Liver (tissue), 9 donors: ENCODE measurements around the gene LRP10. TPM values are rescaled to one million over a fixed set of nuclear protein-coding genes. Genes with fewer than 3 reads are reported as not detected.
A peak's percentile ranks its signal among the peaks of the same experiment; 100 is the strongest.

Experiments used
- DNase-seq: peaks from one replicate; pipeline ENCODE4 v3.0.0-alpha.2; 2017; ENCODE audit warnings: low spot score
- H3K27ac ChIP-seq, 2 donors: one replicate each; pipeline ENCODE4 v1.7.0; 2013; ENCODE audit warnings: inconsistent platforms in 2 of 2, low read length in 2 of 2, control low read depth in 1 of 2, low read depth in 1 of 2, mild to moderate bottlenecking in 1 of 2
- H3K27me3 ChIP-seq, 4 donors: one replicate each; pipeline versions ENCODE4 v1.6.1 to v1.7.0; 2013; ENCODE audit warnings: low read length in 3 of 4, inconsistent platforms in 1 of 4, mild to moderate bottlenecking in 1 of 4, moderate library complexity in 1 of 4; ENCODE audit not compliant: control insufficient read depth in 4 of 4, insufficient read depth in 4 of 4
- H3K36me3 ChIP-seq, 4 donors: one replicate each; pipeline versions ENCODE4 v1.6.1 to v1.7.0; 2013; ENCODE audit warnings: low read length in 3 of 4, mild to moderate bottlenecking in 3 of 4, low read depth in 1 of 4, moderate library complexity in 1 of 4; ENCODE audit not compliant: control insufficient read depth in 4 of 4, insufficient read depth in 3 of 4
- H3K4me1 ChIP-seq, 4 donors: one replicate each; pipeline versions ENCODE4 v1.6.1 to v1.7.0; 2013; ENCODE audit warnings: low read length in 3 of 4, mild to moderate bottlenecking in 3 of 4, moderate library complexity in 1 of 4; ENCODE audit not compliant: control insufficient read depth in 4 of 4, insufficient read depth in 4 of 4
- H3K4me3 ChIP-seq, 3 donors: one replicate each; pipeline versions ENCODE4 v1.6.1 to v1.7.0; 2013; ENCODE audit warnings: low read length in 3 of 3, control low read depth in 1 of 3, low read depth in 1 of 3, mild to moderate bottlenecking in 1 of 3
- H3K9ac ChIP-seq, 2 donors: one replicate each; pipeline ENCODE4 v1.7.0; 2013; ENCODE audit warnings: low read length in 2 of 2, mild to moderate bottlenecking in 2 of 2, moderate library complexity in 2 of 2, control low read depth in 1 of 2, low read depth in 1 of 2
- H3K9me3 ChIP-seq, 4 donors: one replicate each; pipeline versions ENCODE4 v1.6.1 to v1.7.0; 2013; ENCODE audit warnings: low read length in 3 of 4; ENCODE audit not compliant: control insufficient read depth in 4 of 4
- EGR1 ChIP-seq, 2 donors: IDR thresholded peaks; 2 replicates each; pipeline ENCODE4 v1.6.1; 2016 to 2018; ENCODE audit warnings: antibody characterized with exemption in 2 of 2, low read depth in 2 of 2
- FOXA1 ChIP-seq: IDR thresholded peaks from 2 replicates; pipeline ENCODE4 v1.6.1; 2016; ENCODE audit warnings: antibody characterized with exemption
- FOXA2 ChIP-seq: IDR thresholded peaks from 2 replicates; pipeline ENCODE4 v1.6.1; 2016; ENCODE audit warnings: antibody characterized with exemption
- GABPA ChIP-seq, 2 donors: IDR thresholded peaks in 1 of 2; conservative IDR thresholded peaks in 1 of 2; 2 replicates each; pipeline ENCODE4 v1.6.1; 2016; ENCODE audit warnings: antibody characterized with exemption in 2 of 2, mild to moderate bottlenecking in 1 of 2, moderate library complexity in 1 of 2
- HNF4A ChIP-seq, 2 donors: conservative IDR thresholded peaks; 2 replicates each; pipeline ENCODE4 v1.6.1; 2016; ENCODE audit warnings: antibody characterized with exemption in 2 of 2, mild to moderate bottlenecking in 2 of 2
- HNF4G ChIP-seq: IDR thresholded peaks from 2 replicates; pipeline ENCODE4 v1.6.1; 2016; ENCODE audit warnings: antibody characterized with exemption
- JUND ChIP-seq, 2 donors: IDR thresholded peaks; 2 replicates each; pipeline ENCODE4 v1.6.1; 2016; ENCODE audit warnings: antibody characterized with exemption in 2 of 2
- NR2F2 ChIP-seq: IDR thresholded peaks from 2 replicates; pipeline ENCODE4 v1.6.1; 2016; ENCODE audit warnings: antibody characterized with exemption
- RAD21 ChIP-seq, 2 donors: IDR thresholded peaks; 2 replicates each; pipeline ENCODE4 v1.6.1; 2016; ENCODE audit warnings: antibody characterized with exemption in 2 of 2, mild to moderate bottlenecking in 2 of 2
- RXRA ChIP-seq, 2 donors: IDR thresholded peaks; 2 replicates each; pipeline ENCODE4 v1.6.1; 2017 to 2018; ENCODE audit warnings: antibody characterized with exemption in 2 of 2, mild to moderate bottlenecking in 1 of 2
- SP1 ChIP-seq: IDR thresholded peaks from 2 replicates; pipeline ENCODE4 v1.6.1; 2018; ENCODE audit warnings: antibody characterized with exemption, mild to moderate bottlenecking
- TAF1 ChIP-seq: conservative IDR thresholded peaks from 2 replicates; pipeline ENCODE4 v1.6.1; 2016; ENCODE audit warnings: antibody characterized with exemption, mild to moderate bottlenecking
- YY1 ChIP-seq: IDR thresholded peaks from 2 replicates; pipeline ENCODE4 v1.6.1; 2016; ENCODE audit warnings: antibody characterized with exemption, mild to moderate bottlenecking
- WGBS: extraction: QIAGEN DNeasy Blood & Tissue Kit; methylation state at CpG from one replicate; pipeline ENCODE4 v1.1.7; 2013; 5-methylcytosine and 5-hydroxymethylcytosine counted together
- polyA plus RNA-seq, 2 donors: library from polyadenylated mRNA; stranded (reverse) in 1 of 2; unstranded in 1 of 2; fragments of 200-250 nt in 1 of 2; fragments of >200 nt in 1 of 2; fragmentation: Nextera tagmentation in 1 of 2; extraction: Ambion mirVana in 1 of 2; gene quantifications; one replicate each; pipeline versions ENCODE4 v1.2.1 to v1.2.3, GENCODE V29; 2013 to 2015
- total RNA-seq, 2 donors: library from RNA; depleted of rRNA; stranded (reverse); fragments of >200 nt; gene quantifications; one replicate each; pipeline ENCODE4 v1.2.3, GENCODE V29; 2014
- TF ChIP-seq, protein P1 (sequence below): IDR thresholded peaks from 2 replicates; pipeline ENCODE4 v1.6.1; 2016; ENCODE audit warnings: antibody characterized with exemption
- TF ChIP-seq, protein P2 (sequence below): IDR thresholded peaks from 2 replicates; pipeline ENCODE4 v1.6.1; 2016; ENCODE audit warnings: antibody characterized with exemption
- TF ChIP-seq, protein P3 (sequence below): IDR thresholded peaks from 2 replicates; pipeline ENCODE4 v1.6.1; 2016; ENCODE audit warnings: antibody characterized with exemption
- TF ChIP-seq, protein P4 (sequence below): IDR thresholded peaks from 2 replicates; pipeline ENCODE4 v1.6.1; 2016; ENCODE audit warnings: antibody characterized with exemption, mild to moderate bottlenecking
- TF ChIP-seq, protein P5 (sequence below): fragments of 150-350 bp; IDR thresholded peaks from 2 replicates; pipeline ENCODE4 v1.5.1; 2017; ENCODE audit warnings: improper control_type of control experiment, low read depth, low read length; ENCODE audit not compliant: missing input control
- donor health status: healthy.
- donor health status: healthy.
- donor health status: healthy.
- donor health status: healthy.
- donor health status: healthy.

Gene LRP10
- total and polyA plus RNA-seq, 4 donors, result 19.5 to 61.7 (median 31.3) TPM

DNA sequence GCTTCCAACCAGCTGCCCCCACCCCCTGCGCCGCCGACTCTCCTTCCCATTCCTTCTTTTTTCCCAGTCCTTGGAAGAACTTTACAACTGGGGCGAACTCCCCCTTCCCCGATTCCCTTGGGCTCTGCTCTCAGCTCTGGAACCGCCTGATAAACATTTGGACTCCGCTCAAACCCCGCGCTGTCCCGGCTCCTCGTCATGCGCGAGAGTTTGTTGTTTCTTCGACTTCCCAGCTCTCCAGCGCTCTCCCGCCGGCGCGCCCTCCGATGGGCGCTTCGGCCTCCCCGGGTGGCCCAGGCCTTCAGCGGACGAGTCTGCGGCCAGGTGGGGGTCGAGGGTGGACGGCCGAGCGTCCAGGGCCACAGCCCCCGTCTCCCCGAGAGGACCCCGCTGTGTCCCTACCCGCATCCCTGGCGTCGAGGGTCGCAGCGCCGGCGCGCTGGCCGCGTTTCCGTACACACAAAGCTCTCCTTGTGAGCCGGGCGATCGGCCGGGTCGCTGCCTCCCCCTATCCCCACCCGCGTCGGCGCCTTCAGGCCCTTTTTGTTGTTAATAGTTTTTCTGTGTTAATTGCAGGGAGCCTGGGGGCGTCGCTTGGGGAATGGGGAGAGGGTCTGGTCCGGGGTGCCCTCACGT lies 34.3 kb upstream of the LRP10 start:
- Histone ChIP-seq H3K4me1 (peaks cover 0 to 18% (median 3%) of the 10 kb centered on the region in 4 donors), H3K9ac (peak overlapping the region; percentile 81 to 90), H3K36me3 (peaks cover 3 to 11% (median 5%) of the 10 kb centered on the region in 4 donors), H3K27ac (peak overlapping the region; percentile 72 to 73), H3K4me3 (peak overlapping the region; percentile 52 to 73 (median 68)), H3K27me3 (no peaks in the 10 kb centered on the region), H3K9me3 (no peaks in the 10 kb centered on the region)
- peak; percentile 61 for DNase-seq
- no peak for TF ChIP-seq EGR1 (IDR thresholded peaks at IDR 0.05; ENCODE audit: low read depth in 2 of 2)
- TF ChIP-seq, protein P1, sequence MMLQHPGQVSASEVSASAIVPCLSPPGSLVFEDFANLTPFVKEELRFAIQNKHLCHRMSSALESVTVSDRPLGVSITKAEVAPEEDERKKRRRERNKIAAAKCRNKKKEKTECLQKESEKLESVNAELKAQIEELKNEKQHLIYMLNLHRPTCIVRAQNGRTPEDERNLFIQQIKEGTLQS, result no peak
- TF ChIP-seq, protein P2, sequence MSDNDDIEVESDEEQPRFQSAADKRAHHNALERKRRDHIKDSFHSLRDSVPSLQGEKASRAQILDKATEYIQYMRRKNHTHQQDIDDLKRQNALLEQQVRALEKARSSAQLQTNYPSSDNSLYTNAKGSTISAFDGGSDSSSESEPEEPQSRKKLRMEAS, result no peak
- TF ChIP-seq HNF4G, result no peak
- TF ChIP-seq, protein P3, sequence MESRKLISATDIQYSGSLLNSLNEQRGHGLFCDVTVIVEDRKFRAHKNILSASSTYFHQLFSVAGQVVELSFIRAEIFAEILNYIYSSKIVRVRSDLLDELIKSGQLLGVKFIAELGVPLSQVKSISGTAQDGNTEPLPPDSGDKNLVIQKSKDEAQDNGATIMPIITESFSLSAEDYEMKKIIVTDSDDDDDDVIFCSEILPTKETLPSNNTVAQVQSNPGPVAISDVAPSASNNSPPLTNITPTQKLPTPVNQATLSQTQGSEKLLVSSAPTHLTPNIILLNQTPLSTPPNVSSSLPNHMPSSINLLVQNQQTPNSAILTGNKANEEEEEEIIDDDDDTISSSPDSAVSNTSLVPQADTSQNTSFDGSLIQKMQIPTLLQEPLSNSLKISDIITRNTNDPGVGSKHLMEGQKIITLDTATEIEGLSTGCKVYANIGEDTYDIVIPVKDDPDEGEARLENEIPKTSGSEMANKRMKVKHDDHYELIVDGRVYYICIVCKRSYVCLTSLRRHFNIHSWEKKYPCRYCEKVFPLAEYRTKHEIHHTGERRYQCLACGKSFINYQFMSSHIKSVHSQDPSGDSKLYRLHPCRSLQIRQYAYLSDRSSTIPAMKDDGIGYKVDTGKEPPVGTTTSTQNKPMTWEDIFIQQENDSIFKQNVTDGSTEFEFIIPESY, result no peak
- no peak for TF ChIP-seq SP1
- 5% methylated on average over 57 of the region's 57 CpGs for WGBS

DNA sequence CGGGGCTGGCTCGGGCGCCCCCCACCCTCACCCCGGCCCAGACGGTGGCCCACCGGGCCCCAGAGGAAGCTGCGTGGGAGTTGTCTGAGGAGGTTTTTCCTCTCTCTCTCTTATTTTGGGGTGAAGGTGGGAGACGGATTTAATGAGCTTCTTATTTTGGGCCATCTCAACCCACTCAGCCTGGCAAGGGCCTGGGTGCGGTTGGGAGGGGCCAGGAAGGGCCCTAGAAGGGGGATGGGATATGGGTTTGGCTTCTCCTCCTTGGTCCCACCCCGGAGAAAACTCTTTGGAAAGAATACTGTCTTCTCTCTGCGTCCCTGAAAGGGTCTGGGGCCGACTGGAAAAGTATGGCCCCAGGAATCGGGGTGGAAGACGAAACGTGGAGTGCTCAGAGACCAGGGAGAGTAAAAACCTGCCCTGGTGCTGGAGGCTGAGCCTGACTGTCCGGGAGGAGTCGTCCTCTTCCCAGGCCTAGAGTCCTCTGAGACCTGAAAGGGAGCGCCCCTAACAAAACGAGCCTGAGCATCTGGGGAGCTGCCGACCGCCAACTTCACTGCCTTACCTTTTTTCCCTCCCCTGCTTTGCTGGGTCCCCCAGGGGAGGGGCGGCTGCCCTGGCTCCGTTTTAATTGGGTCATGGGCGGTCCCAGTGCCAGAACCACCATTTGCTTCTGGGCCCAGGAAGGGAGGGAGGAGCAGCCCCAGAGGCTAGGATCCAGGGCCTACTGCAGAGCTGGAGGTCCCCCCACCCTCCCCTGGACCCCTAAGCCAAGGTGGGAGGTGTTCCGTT lies 33.6 kb upstream of the LRP10 start:
- Histone ChIP-seq H3K9ac (peak overlapping the region; percentile 0 to 21), H3K9me3 (no peaks in the 10 kb centered on the region), H3K4me1 (peaks cover 0 to 18% (median 3%) of the 10 kb centered on the region in 4 donors), H3K27ac (peak overlapping the region; percentile 72 to 73), H3K27me3 (no peaks in the 10 kb centered on the region), H3K4me3 (peak overlapping the region in 2 of 3 donors; percentile 68 to 73), H3K36me3 (peaks cover 3 to 11% (median 5%) of the 10 kb centered on the region in 4 donors)
- DNase-seq, result no peak
- TF ChIP-seq JUND (IDR thresholded peaks at IDR 0.05), result no peak
- no peak for TF ChIP-seq FOXA2
- TF ChIP-seq FOXA1, result no peak
- TF ChIP-seq RAD21 (IDR thresholded peaks at IDR 0.05), result no peak
- TF ChIP-seq TAF1, result no peak
- TF ChIP-seq, protein P4, sequence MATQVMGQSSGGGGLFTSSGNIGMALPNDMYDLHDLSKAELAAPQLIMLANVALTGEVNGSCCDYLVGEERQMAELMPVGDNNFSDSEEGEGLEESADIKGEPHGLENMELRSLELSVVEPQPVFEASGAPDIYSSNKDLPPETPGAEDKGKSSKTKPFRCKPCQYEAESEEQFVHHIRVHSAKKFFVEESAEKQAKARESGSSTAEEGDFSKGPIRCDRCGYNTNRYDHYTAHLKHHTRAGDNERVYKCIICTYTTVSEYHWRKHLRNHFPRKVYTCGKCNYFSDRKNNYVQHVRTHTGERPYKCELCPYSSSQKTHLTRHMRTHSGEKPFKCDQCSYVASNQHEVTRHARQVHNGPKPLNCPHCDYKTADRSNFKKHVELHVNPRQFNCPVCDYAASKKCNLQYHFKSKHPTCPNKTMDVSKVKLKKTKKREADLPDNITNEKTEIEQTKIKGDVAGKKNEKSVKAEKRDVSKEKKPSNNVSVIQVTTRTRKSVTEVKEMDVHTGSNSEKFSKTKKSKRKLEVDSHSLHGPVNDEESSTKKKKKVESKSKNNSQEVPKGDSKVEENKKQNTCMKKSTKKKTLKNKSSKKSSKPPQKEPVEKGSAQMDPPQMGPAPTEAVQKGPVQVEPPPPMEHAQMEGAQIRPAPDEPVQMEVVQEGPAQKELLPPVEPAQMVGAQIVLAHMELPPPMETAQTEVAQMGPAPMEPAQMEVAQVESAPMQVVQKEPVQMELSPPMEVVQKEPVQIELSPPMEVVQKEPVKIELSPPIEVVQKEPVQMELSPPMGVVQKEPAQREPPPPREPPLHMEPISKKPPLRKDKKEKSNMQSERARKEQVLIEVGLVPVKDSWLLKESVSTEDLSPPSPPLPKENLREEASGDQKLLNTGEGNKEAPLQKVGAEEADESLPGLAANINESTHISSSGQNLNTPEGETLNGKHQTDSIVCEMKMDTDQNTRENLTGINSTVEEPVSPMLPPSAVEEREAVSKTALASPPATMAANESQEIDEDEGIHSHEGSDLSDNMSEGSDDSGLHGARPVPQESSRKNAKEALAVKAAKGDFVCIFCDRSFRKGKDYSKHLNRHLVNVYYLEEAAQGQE, result no peak
- TF ChIP-seq GABPA (IDR thresholded peaks at IDR 0.05 in 1 of 2, conservative IDR thresholded peaks at IDR 0.05 in 1 of 2), result no peak
- TF ChIP-seq EGR1 (IDR thresholded peaks at IDR 0.05; ENCODE audit: low read depth in 2 of 2), result no peak
- no peak for TF ChIP-seq YY1
- TF ChIP-seq, protein P5, sequence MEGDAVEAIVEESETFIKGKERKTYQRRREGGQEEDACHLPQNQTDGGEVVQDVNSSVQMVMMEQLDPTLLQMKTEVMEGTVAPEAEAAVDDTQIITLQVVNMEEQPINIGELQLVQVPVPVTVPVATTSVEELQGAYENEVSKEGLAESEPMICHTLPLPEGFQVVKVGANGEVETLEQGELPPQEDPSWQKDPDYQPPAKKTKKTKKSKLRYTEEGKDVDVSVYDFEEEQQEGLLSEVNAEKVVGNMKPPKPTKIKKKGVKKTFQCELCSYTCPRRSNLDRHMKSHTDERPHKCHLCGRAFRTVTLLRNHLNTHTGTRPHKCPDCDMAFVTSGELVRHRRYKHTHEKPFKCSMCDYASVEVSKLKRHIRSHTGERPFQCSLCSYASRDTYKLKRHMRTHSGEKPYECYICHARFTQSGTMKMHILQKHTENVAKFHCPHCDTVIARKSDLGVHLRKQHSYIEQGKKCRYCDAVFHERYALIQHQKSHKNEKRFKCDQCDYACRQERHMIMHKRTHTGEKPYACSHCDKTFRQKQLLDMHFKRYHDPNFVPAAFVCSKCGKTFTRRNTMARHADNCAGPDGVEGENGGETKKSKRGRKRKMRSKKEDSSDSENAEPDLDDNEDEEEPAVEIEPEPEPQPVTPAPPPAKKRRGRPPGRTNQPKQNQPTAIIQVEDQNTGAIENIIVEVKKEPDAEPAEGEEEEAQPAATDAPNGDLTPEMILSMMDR, result no peak
- TF ChIP-seq, protein P3, result no peak
- TF ChIP-seq HNF4G, result no peak
- no peak for TF ChIP-seq RXRA (IDR thresholded peaks at IDR 0.05)
- no peak for TF ChIP-seq NR2F2
- TF ChIP-seq, protein P1, result no peak
- no peak for TF ChIP-seq HNF4A (conservative IDR thresholded peaks at IDR 0.05)
- TF ChIP-seq SP1, result no peak
- TF ChIP-seq, protein P2, result no peak
- WGBS, result 55% methylated on average over 25 of the region's 25 CpGs
